GM12878 (cell line): Measurements from ENCODE around the gene ZNF816. TPM values are rescaled to one million over a fixed set of nuclear protein-coding genes. Genes with fewer than 3 reads are reported as not detected.
"Not testable (repeated sequence)": the region's sequence is repeated elsewhere in the genome, so short reads cannot be mapped to it uniquely, and the experiment has no call there.

Source experiments
- ATAC-seq: fragments of 200-7000 bp; cut with Tn5 transposase; 3 replicates; pipeline ENCODE4 v1.9.1; 2020; ENCODE audit warnings: mild to moderate bottlenecking, moderate library complexity
- BruUV-seq: library from RNA; stranded (reverse); fragments of 400-500 nt; replicated peaks from 2 replicates; lab custom pipeline; 2021; lab: Mats Ljungman, UMichigan
- CTCF ChIA-PET: fragments of 300-600 bp; sonication (Branson Sonifier 250); formaldehyde crosslinking; extraction: SDS; loops from one replicate; lab custom pipeline; 2021; ENCODE audit warnings: inconsistent platforms; lab: Yijun Ruan, JAX
- POLR2A ChIA-PET: fragments of 350-600 bp; formaldehyde crosslinking; extraction: SDS; loops from one replicate; lab custom pipeline; 2021; ENCODE audit warnings: inconsistent platforms; lab: Charles Lee
- RAD21 ChIA-PET: fragments of 300-600 bp; sonication (Branson Sonifier 250); formaldehyde crosslinking; loops from one replicate; lab custom pipeline; 2023; ENCODE audit warnings: antibody characterized with exemption; ENCODE audit not compliant: unreplicated experiment; lab: Charles Lee
- SMC1A ChIA-PET: fragments of 300-600 bp; sonication (Branson Sonifier 250); formaldehyde crosslinking; loops from one replicate; lab custom pipeline; 2023; ENCODE audit not compliant: unreplicated experiment, uncharacterized antibody; lab: Charles Lee
- DNase-seq: peaks from one replicate; pipeline ENCODE4 v3.0.0-alpha.2; 2011; ENCODE audit warnings: low read depth, low spot score
- FAIRE-seq: peaks from 3 replicates; lab custom pipeline; 2011; peaks lifted over from hg19 to GRCh38; lab: Jason Lieb, UNC
- H2AFZ ChIP-seq: 2 replicates; pipeline ENCODE4 v1.6.0; 2011; ENCODE audit warnings: low read depth, low read length, control low read depth; ENCODE audit not compliant: control insufficient read depth
- H3K27ac ChIP-seq: 2 replicates; pipeline ENCODE4 v1.5.1; 2011; ENCODE audit warnings: control low read depth; ENCODE audit not compliant: control insufficient read depth, insufficient read depth
- H3K27me3 ChIP-seq, 2 experiments: replicated peaks in 1 of 2; 2 replicates each; pipeline versions ENCODE4 v1.6.0 to v1.6.1; 2011; ENCODE audit warnings: low read length in 1 of 2; ENCODE audit not compliant: control insufficient read depth in 2 of 2, insufficient read depth in 2 of 2
- H3K36me3 ChIP-seq, 2 experiments: 2 replicates each; pipeline ENCODE4 v1.5.1; 2011; ENCODE audit warnings: low read length in 1 of 2; ENCODE audit not compliant: control insufficient read depth in 2 of 2, insufficient read depth in 2 of 2
- H3K4me1 ChIP-seq: 2 replicates; pipeline ENCODE4 v1.6.1; 2011; ENCODE audit warnings: mild to moderate bottlenecking, low read length, moderate library complexity, mixed read lengths; ENCODE audit not compliant: control insufficient read depth, insufficient read depth
- H3K4me2 ChIP-seq: 2 replicates; pipeline ENCODE4 v1.6.0; 2011; ENCODE audit warnings: control low read depth; ENCODE audit not compliant: control insufficient read depth, insufficient read depth
- H3K4me3 ChIP-seq: fragments of 200-600 bp; sonication (generic); 2 replicates; pipeline ENCODE4 v1.5.1; 2016
- H3K79me2 ChIP-seq: 2 replicates; pipeline ENCODE4 v1.6.0; 2011; ENCODE audit warnings: low read length; ENCODE audit not compliant: control insufficient read depth, insufficient read depth
- H3K9ac ChIP-seq: 2 replicates; pipeline ENCODE4 v1.8.0; 2011; ENCODE audit warnings: low read length, control low read depth, mixed read lengths; ENCODE audit not compliant: control insufficient read depth, insufficient read depth
- H3K9me3 ChIP-seq: replicated peaks from 3 replicates; pipeline ENCODE4 v1.5.1; 2011; ENCODE audit warnings: mild to moderate bottlenecking, low read length; ENCODE audit not compliant: control insufficient read depth, insufficient read depth
- H4K20me1 ChIP-seq: 2 replicates; pipeline ENCODE4 v1.6.0; 2011; ENCODE audit not compliant: control insufficient read depth, insufficient read depth
- EZH2 ChIP-seq: IDR thresholded peaks from 2 replicates; pipeline ENCODE4 v1.6.1; 2012; ENCODE audit warnings: low read depth, mild to moderate bottlenecking, control low read depth, inconsistent platforms, low read length, borderline replicate concordance; ENCODE audit not compliant: control insufficient read depth
- POLR2AphosphoS2 ChIP-seq: IDR thresholded peaks from 2 replicates; pipeline ENCODE4 v1.6.1; 2011; ENCODE audit warnings: low read depth, mild to moderate bottlenecking, low read length, improper control_type of control experiment, moderate library complexity
- WGBS: methylation state at CpG from one replicate; pipeline ENCODE4 v1.1.6; 2016; ENCODE audit warnings: low lambda C conversion rate; ENCODE audit not compliant: insufficient replicate concordance, insufficient coverage; ENCODE audit errors: missing lambda C conversion rate; 5-methylcytosine and 5-hydroxymethylcytosine counted together
- in situ Hi-C: fragments of 300-500 bp; cut with MboI; formaldehyde crosslinking; loops from 9 replicates; pipeline ENCODE4 v1.14.3; 2018; ENCODE audit warnings: mixed read lengths
- intact Hi-C: fragments of 100-400 bp; cut with micrococcal nuclease; formaldehyde crosslinking; loops from one replicate; pipeline ENCODE4 v1.14.2; 2022; ENCODE audit not compliant: unreplicated experiment
- polyA plus RNA-seq, 11 experiments: library from polyadenylated mRNA; depleted of rRNA in 4 of 11; unstranded in 6 of 11; stranded (reverse) in 5 of 11; fragments of >200 nt; fragmentation: Nextera tagmentation in 4 of 11; fragmentation: Illumina TruSeq in 1 of 11; extraction: Ambion mirVana in 4 of 11; extraction: Trizol in 1 of 11; gene quantifications; 1 replicate in 1 of 11; 2 replicates in 10 of 11; pipeline versions ENCODE4 v1.2.1 to v1.2.3, GENCODE V29; 2011 to 2016; ENCODE audit warnings: inconsistent platforms in 2 of 11, missing spikeins in 2 of 11, low read depth in 1 of 11
- total RNA-seq, 4 experiments: library from RNA; depleted of rRNA in 3 of 4; stranded (reverse); fragments of >200 nt in 3 of 4; fragmentation: Illumina TruSeq in 1 of 4; extraction: Trizol in 1 of 4; gene quantifications; 2 replicates each; pipeline versions ENCODE4 v1.2.1 to v1.2.3, GENCODE V29; 2013 to 2021
- TF ChIP-seq, protein P1 (sequence below): fragments of 450-650 bp; IDR thresholded peaks from 2 replicates; pipeline ENCODE4 v1.6.1; 2016; ENCODE audit warnings: mild to moderate bottlenecking

The ZNF816 gene
- total and polyA plus RNA-seq, 10 of the 15 experiments (the other 5 are each of a cell fraction or from before 2014, with no cell fraction given), result 4.0 to 15.6 (median 7.5) TPM

DNA sequence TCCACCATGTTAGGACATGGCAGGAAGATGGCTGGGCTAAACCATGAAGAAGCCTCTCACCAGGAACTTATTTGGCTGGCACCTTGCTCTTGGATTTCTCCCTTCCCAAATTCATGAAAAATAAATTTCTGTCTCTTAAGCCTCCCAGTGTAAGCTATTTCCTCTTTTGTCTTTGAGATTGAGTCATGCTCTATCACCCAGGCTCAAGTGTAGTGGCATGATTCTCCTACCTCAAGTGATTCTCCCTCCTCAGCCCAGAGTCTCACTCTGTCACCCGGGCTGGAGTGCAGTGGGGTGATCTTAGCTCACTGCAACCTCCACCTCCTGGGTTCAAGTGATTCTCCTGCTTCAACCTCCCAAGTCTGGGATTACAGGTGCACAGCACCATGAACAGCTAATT, 52.0 kb downstream of the ZNF816 start (continued):
- TF ChIP-seq EZH2 (no peak), POLR2AphosphoS2 (no peak)

DNA sequence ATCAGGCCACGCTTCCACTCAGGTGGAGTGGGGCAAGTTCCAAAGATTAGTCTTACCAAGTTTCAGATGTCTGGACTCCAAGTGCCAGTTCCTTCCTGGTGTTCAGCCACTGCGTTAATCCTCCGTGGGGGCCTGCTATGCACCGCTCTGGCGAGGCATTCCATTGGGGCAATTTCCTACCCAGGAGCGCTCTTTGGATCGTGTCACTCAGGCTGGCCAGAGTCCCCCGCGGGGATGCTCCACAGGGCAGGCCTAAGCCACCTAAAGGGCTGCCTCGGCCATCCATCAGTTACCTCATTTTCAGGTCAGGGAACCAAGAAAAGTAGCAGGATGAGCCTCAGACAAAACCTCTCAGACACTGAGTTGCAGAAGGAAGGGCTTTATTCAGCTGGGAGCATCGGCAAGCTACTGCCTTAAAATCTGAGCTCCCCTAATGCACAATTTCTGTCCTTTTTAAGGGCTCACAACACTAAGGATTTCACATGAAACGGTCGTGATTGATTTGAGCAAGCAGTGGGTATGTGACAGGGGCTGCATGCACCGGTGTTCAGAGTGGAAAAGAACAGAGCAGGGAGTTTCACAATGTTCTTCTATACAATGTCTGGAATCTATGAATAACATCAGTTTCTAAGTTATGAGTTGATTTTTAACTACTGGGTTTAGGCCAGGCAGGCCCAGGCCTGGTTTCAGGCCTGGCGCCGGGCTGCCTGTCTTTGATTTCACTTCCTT, 58.5 kb downstream of the ZNF816 start:
- SMC1A ChIA-PET, H3K4me2 ChIP-seq, H3K79me2 ChIP-seq, BruUV-seq, H4K20me1 ChIP-seq, H3K9me3 ChIP-seq, H3K4me3 ChIP-seq, DNase-seq, intact Hi-C loops, H2AFZ ChIP-seq, H3K4me1 ChIP-seq, H3K9ac ChIP-seq, H3K27ac ChIP-seq, POLR2A ChIA-PET, FAIRE-seq, H3K27me3 ChIP-seq, CTCF ChIA-PET, RAD21 ChIA-PET, in situ Hi-C loops, ATAC-seq, H3K36me3 ChIP-seq: not testable (repeated sequence)
- 90% methylated on average over 14 of the region's 16 CpGs for WGBS
- TF ChIP-seq, protein P1, sequence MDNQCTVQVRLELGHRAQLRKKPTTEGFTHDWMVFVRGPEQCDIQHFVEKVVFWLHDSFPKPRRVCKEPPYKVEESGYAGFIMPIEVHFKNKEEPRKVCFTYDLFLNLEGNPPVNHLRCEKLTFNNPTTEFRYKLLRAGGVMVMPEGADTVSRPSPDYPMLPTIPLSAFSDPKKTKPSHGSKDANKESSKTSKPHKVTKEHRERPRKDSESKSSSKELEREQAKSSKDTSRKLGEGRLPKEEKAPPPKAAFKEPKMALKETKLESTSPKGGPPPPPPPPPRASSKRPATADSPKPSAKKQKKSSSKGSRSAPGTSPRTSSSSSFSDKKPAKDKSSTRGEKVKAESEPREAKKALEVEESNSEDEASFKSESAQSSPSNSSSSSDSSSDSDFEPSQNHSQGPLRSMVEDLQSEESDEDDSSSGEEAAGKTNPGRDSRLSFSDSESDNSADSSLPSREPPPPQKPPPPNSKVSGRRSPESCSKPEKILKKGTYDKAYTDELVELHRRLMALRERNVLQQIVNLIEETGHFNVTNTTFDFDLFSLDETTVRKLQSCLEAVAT, result peak; percentile 61; the same call in 1 of the 2 replicates
